Esophagus mucosa (tissue), 1 donor: ENCODE measurements around the gene KCTD18. TPM values are rescaled to one million over a fixed set of nuclear protein-coding genes. Genes with fewer than 3 reads are reported as not detected.

Experiments
- ATAC-seq: fragments of 200-7000 bp; cut with Tn5 transposase; one replicate; pipeline ENCODE4 v1.9.1; 2020
- total RNA-seq: library from RNA; stranded (reverse); gene quantifications from one replicate; pipeline ENCODE4 v1.2.4, GENCODE V29; 2023
- donor health status: DM: yes; HTN: yes; CAD: no.

The KCTD18 gene
- total RNA-seq, 1 donor from 2014 or later = 10.8 TPM

- ATAC-seq = peak; percentile 41
Observed at GRCh38 chr2:200454927-200455801, 54.7 kb downstream of the KCTD18 start.

DNA sequence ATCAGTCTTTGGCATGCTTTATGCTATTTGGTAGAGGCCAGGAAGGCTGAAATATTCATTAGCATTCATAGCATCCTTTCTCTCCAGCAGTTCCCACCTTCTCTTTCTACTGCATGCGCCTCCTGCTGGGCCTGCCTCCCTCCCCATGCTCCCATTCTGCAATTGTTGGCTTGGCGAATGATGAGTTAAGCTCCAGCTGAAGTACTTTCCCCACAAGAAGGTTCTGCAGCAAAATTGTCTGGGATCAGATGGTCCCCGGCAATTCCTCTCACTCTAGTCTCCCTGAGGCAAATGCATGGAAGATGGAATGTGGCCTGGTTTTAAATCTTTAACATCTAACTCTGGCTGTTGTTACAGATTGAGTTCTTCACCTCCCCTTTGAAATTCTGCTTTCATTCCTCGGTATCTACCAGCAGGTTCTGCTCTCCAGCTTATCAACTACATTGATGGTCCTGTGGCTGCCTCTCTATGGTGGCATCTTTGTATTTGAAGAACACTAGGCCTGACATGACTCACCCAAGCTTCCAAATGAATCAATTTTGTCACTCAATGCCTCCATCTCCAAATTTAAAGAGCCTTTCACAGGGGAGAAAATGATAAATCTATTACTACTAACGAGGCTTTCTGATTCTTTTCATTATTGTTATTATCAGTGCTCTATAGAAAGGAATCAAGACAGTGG lies 55.9 kb downstream of the KCTD18 start:
- ATAC-seq = no peak

DNA sequence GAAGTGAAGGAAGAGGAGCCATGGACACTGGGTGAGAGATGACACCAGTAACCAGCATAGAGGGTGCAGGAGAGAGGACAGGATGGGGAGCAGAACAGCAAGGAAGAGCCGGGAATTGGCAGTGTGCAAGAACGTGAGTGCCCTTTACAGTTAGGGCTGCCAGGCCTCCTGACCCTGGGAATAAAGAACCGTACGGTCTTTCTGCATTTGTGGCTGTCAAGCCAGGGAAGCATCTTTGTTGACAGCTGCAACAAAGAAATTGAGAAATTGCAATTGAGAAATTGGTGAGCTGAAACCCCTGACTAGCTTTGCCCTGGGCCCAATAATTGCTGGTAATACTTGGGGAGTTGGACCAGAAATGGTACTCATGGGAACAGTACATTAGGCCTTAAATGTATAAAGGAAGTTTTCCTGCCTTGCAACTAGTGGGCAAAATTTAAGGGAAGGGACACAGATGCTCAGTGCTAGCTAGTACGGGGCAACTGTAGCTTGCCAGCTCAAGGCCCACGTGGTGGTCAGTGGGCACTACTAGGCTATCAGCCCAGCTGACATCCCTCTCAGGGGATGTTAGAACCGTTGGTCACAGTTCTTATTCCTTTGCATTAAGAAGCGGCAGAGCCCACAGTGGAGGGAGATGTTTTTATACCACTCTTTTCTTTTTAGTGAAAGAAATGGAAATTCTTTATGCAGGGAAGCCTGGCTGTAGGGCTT lies 56.6 kb downstream of the KCTD18 start:
- no peak for ATAC-seq

DNA sequence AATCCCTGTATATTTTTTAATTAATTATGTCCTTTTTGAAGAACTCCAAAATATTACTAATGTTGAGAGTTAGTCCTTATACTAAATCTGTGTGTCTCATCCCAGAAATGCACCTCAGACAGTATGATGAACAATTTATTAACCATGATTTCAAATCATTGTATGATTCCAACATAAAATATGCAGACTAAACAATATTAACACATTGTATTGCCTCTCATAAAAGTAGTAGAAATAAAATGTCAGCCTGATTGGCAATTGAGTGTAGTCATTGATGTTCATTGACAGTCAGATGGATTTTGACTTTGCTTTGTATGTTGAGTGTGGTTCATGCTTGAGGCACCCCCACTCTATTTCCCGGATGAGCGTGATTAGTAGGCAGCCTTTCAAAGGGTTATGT lies 57.5 kb downstream of the KCTD18 start:
- no peak for ATAC-seq

- ATAC-seq = peak; percentile 18
Observed at GRCh38 chr2:200451511-200451910, 58.4 kb downstream of the KCTD18 start.

GRCh38 chr2:200450288-200450687 lies 59.6 kb downstream of the KCTD18 start:
- no peak for ATAC-seq

DNA sequence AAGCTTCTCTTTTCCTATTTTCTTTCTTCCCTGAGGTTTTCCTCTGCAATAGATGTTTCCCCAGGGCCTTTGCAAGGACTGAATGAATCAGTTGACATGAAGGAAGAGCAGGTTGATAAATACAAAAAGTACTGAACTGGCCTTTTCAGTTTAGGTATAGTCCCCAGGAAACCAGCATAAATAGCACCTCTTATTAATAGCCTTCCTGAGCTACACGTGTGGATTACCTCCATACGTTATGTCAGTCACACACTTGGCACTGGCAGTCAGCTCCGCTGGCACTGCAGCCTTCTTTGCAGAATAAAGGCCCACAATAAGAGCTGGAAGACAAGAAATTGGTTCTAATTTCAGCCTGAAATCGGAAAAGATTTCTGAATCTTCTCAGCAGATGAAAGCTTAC lies 60.7 kb downstream of the KCTD18 start:
- no peak for ATAC-seq

- ATAC-seq = no peak
Observed at GRCh38 chr2:200448455-200448854, 61.4 kb downstream of the KCTD18 start.

DNA sequence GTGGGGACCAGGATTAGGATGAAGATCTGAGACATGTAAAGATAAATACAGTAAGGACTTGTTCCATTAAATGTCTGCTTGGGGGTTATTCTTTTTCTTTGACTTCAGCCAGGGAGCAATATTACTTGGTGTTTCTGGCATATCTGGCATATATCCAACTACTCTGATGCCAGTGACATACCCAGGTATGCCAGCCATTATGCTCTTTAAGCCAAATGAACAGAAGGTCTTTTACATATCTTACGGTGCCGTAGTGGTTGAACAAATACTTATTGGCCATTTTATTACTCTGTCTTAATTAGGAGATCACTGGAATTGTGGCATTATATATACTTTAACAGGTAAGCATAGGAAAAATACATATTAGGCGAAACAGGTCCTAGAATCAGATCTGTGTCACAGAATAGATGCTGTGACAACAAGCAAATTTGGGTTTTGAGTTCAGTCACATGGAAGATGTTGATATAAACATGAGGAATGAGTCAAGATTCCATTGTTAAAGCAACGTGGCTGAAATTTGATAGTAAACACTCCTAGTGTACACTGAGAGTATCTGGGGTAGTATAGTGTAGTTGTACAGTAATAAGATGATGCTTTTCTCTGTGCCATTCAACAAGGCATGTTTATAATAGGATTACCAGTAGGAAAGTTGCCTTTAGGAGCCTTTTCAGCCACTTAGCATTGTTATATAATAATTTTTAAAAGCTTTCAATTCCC lies 62.6 kb downstream of the KCTD18 start:
- no peak for ATAC-seq

GRCh38 chr2:200446612-200447011 lies 63.3 kb downstream of the KCTD18 start:
- no peak for ATAC-seq

DNA sequence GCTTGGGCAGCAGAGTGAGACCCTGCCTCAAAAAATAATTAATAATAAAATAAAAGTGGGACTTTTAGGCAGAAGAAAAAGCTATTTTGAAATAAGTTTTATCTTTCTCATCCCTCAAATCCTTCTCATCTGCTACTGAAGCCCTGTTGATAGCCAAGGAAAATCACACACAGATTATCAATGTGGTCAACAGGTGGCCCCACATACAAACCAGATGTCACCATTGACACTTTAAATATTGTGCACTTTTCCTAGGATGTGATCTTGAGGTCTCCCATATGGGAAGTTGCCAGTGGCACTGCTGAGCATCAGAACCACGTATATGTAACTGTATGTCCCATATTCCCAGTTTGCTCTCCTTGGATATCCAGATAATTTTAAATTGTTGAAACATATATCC lies 64.6 kb downstream of the KCTD18 start:
- no peak for ATAC-seq

DNA sequence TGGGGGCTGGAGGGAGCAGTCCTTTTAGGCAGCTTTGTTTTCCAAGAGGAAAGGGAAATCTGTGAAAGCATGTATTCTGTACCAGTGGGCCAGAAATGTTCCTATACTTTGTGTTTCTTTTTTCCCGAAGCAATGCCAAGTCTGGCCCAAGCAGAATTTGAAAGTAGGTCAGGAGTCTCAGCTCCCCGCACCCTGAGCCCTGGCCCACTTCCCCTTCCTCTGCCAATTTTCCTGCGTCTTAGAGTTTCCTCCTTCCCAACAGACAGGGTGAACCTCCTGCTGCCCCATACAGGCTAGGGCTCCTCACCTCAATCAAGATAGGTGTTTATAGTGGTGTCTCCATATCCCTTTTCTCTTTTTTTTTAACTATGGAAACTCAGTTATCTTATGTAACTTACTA lies 65.3 kb downstream of the KCTD18 start:
- ATAC-seq = no peak

- no peak for ATAC-seq
Observed at GRCh38 chr2:200443916-200444315, 66.0 kb downstream of the KCTD18 start.

GRCh38 chr2:200443376-200443775 lies 66.5 kb downstream of the KCTD18 start:
- ATAC-seq = no peak

DNA sequence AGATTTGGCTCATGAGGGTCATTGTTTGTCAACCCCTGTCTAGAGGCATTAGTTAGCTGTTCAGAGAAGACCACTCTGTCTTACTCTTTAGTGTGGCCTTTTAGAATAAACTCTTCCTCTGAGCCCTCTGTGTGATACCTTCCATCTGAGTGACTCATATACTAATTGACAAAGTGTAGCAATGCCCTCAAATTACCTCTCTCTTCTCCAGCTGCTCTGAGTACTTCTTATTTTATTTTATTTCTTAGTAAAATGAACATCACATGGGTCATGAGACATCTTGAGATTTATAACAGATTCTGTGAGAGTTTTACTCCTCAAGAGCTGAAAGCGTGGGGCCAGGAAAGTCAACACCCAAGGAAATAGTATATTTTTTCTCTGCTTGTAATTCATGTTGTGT lies 67.4 kb downstream of the KCTD18 start:
- no peak for ATAC-seq

DNA sequence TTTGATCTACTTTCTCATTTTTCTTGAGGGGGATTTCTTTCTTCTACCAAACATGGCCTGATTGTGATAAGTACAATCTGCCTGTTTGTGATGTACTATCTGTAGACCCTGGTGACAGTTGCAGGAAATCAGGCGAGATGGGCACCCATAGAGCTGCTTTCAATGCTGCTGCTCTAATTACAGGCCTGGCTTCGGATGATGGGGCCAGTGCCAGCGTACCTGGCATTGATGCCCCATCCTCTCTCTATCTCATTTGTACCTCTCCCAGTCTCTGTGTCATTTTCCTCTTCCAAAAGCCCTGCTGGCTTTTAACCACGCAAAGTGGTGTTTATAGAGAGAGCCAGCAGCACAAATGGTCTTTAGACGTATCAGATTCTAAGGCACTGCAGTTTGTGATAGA lies 69.9 kb downstream of the KCTD18 start:
- no peak for ATAC-seq

Other genes with a start within 250 kb of the KCTD18 start
- 51.0 TPM for gene SPATS2L, start 203.4 kb downstream of the KCTD18 start, total RNA-seq
- 6.3 TPM for gene SGO2, start 16.1 kb upstream of the KCTD18 start, total RNA-seq
- gene AOX1, start 75.9 kb upstream of the KCTD18 start, total RNA-seq = 5.2 TPM